Stomach (tissue), 4 donors: ENCODE results near the gene RGS21.

Experiments used
- CTCF ChIP-seq, 7 experiments: fragments of 450-650 bp in 4 of 7; fragments of 200-600 bp in 3 of 7; sonication (generic) in 3 of 7; IDR thresholded peaks; one replicate each; pipeline ENCODE4 v1.5.1; 2016 to 2019; ENCODE audit warnings: antibody characterized with exemption in 7 of 7, control low read depth in 2 of 7, mild to moderate bottlenecking in 1 of 7
- EP300 ChIP-seq: sonication (generic); formaldehyde crosslinking; IDR thresholded peaks from one replicate; pipeline ENCODE4 v1.6.1; 2017; ENCODE audit warnings: antibody characterized with exemption
- POLR2A ChIP-seq, 4 donors: fragments of 450-650 bp; IDR thresholded peaks; one replicate each; pipeline ENCODE4 v1.6.1; 2016; ENCODE audit warnings: antibody characterized with exemption in 4 of 4, control low read depth in 2 of 4, mild to moderate bottlenecking in 1 of 4, moderate library complexity in 1 of 4
- POLR2AphosphoS5 ChIP-seq, 3 donors: sonication (generic); formaldehyde crosslinking; IDR thresholded peaks; one replicate each; pipeline ENCODE4 v1.6.1; 2016; ENCODE audit warnings: antibody characterized with exemption in 3 of 3

- no peak for TF ChIP-seq POLR2AphosphoS5 (IDR thresholded peaks at IDR 0.05)
- no peak for TF ChIP-seq CTCF (IDR thresholded peaks at IDR 0.05)
- no peak for TF ChIP-seq POLR2A (IDR thresholded peaks at IDR 0.05)
- no peak for TF ChIP-seq EP300
These were observed 42.2 kb upstream of the RGS21 start for GRCh38 chr1:192274588-192274987.
